ENCODE results near the gene IL23A. TPM values are rescaled to one million over a fixed set of nuclear protein-coding genes. Genes with fewer than 3 reads are reported as not detected.

The IL23A gene
- total and polyA plus RNA-seq, 10 of the 15 experiments (the other 5 are each of a cell fraction or from before 2014, with no cell fraction given) = 3.3 to 11.1 (median 5.2) TPM

DNA sequence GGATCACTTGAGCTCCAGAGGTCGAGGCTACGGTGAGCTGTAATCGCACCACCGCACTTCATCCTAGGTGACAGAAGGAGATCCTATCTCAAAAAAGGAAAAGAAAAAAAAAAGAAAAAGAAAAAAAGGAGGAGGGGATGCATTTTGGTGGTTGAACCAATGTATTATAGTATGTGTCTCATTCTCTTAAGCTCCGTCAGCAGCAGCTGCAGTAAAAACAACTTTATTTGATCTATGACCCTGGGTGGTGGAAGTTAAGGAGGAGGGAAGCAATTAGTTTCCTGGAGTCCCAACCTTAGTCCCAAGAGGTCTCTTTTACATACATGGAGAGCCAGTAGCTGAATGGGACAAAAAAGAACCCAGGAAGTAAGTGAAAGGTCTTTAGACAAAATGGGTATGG lies 50.7 kb downstream of the IL23A start:
- Histone ChIP-seq H3K36me3 (ENCODE audit: control insufficient read depth in 2 of 2, insufficient read depth in 2 of 2, low read length in 1 of 2) (no peaks in the 10 kb centered on the region), H2AFZ (ENCODE audit: control insufficient read depth, low read depth, low read length) (no peak overlapping the region), H3K9me3 (replicated peaks; ENCODE audit: control insufficient read depth, insufficient read depth, low read length) (no peaks in the 10 kb centered on the region; the same call in 2 of the 3 replicates), H3K9ac (ENCODE audit: control insufficient read depth, insufficient read depth, low read length) (no peak overlapping the region), H3K4me1 (ENCODE audit: control insufficient read depth, insufficient read depth, low read length) (no peaks in the 10 kb centered on the region), H3K27ac (ENCODE audit: control insufficient read depth, insufficient read depth) (no peak overlapping the region), H3K79me2 (ENCODE audit: control insufficient read depth, insufficient read depth, low read length) (no peaks in the 10 kb centered on the region), H3K4me3 (no peak overlapping the region), H3K4me2 (ENCODE audit: control insufficient read depth, insufficient read depth) (no peak overlapping the region), H3K27me3 (replicated peaks in 1 of 2; ENCODE audit: control insufficient read depth in 2 of 2, insufficient read depth in 2 of 2, low read length in 1 of 2) (no peaks in the 10 kb centered on the region), H4K20me1 (ENCODE audit: control insufficient read depth, insufficient read depth) (no peaks in the 10 kb centered on the region)
- no peak for FAIRE-seq
- no peak for TF ChIP-seq TBL1XR1 (IDR thresholded peaks at IDR 0.05; ENCODE audit: low read depth, low read length)
- no peak for TF ChIP-seq SMARCA5 (IDR thresholded peaks at IDR 0.05)
- no peak for TF ChIP-seq NFYB (IDR thresholded peaks at IDR 0.05; ENCODE audit: insufficient read depth, low read depth, low read length)
- TF ChIP-seq ZNF207 (IDR thresholded peaks at IDR 0.05; ENCODE audit: borderline replicate concordance) = no peak
- no peak for TF ChIP-seq GABPA (IDR thresholded peaks at IDR 0.05; ENCODE audit: low read depth)
- TF ChIP-seq, protein P1, sequence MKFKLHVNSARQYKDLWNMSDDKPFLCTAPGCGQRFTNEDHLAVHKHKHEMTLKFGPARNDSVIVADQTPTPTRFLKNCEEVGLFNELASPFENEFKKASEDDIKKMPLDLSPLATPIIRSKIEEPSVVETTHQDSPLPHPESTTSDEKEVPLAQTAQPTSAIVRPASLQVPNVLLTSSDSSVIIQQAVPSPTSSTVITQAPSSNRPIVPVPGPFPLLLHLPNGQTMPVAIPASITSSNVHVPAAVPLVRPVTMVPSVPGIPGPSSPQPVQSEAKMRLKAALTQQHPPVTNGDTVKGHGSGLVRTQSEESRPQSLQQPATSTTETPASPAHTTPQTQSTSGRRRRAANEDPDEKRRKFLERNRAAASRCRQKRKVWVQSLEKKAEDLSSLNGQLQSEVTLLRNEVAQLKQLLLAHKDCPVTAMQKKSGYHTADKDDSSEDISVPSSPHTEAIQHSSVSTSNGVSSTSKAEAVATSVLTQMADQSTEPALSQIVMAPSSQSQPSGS (IDR thresholded peaks at IDR 0.05; ENCODE audit: low read length) = no peak
- CTCF ChIA-PET = interaction anchor here (0.9 kb wide), 1 partner anchor 11 kb away, joined by 3 read pairs; no protein-coding TSS in a partner anchor
- no TSS peak for BruUV-seq (replicated peaks)
- POLR2A ChIA-PET = interaction anchor here (0.6 to 1.2 kb wide), 2 partner anchors 16 to 112 kb away, joined by 3 to 4 read pairs; no protein-coding TSS in a partner anchor
- intact Hi-C loops (cut with micrococcal nuclease; ENCODE audit: unreplicated experiment) (no loop called here), in situ Hi-C loops (cut with MboI) (no loop called here)
- SMC1A ChIA-PET (ENCODE audit: uncharacterized antibody, unreplicated experiment) = interaction anchor here (0.6 to 1.1 kb wide), 3 partner anchors 13 to 48 kb away, joined by 3 to 4 read pairs (median 3); no protein-coding TSS in a partner anchor
- RAD21 ChIA-PET (ENCODE audit: unreplicated experiment) = interaction anchor here (0.8 kb wide), 2 partner anchors 51 to 75 kb away, joined by 3 read pairs; partner anchors contain the start of gene IL23A
- DNase-seq (ENCODE audit: low read depth, low spot score) = no peak
- WGBS (ENCODE audit: insufficient coverage, insufficient replicate concordance, low lambda C conversion rate, missing lambda C conversion rate) = 90% methylated on average over 5 of the region's 5 CpGs
- ATAC-seq = no peak

Small RNA genes within 50 kb of the gene (small RNA-seq; reads per million reads assigned to genes)
- not detected for gene RNU7-40P

Other genes starting within 250 kb of the IL23A start
Only the 7 nearest of the 22 such genes appear.
- 7.9 and 8.1 TPM in 2 replicates for gene ANKRD52, start 80.5 kb upstream of the IL23A start, total RNA-seq (2014; rRNA removed)
- 6.3 and 7.5 TPM in 2 replicates for gene ANKRD52, start 80.5 kb upstream of the IL23A start, total RNA-seq (2014; rRNA removed; fragmentation: Illumina TruSeq; extraction: Trizol)
- gene ANKRD52, start 80.5 kb upstream of the IL23A start, total RNA-seq (2021) = 49.7 and 52.3 TPM in 2 replicates
- 4.7 and 11.7 TPM in 2 replicates for gene ANKRD52, start 80.5 kb upstream of the IL23A start, polyA plus RNA-seq (2011; rRNA removed)
- 17.7 and 24.0 TPM in 2 replicates for gene ANKRD52, start 80.5 kb upstream of the IL23A start, polyA plus RNA-seq (2014; fragmentation: Illumina TruSeq; extraction: Trizol)
- 1 to 10 TPM in 1 of 2 experiments, under 1 TPM in 1; 0.90 to 1.2 TPM for gene ANKRD52, start 80.5 kb upstream of the IL23A start, polyA plus RNA-seq (2014; fragmentation: Nextera tagmentation; extraction: Ambion mirVana)
- gene ANKRD52, start 80.5 kb upstream of the IL23A start, polyA plus RNA-seq (2014; rRNA removed) = 20.6 and 23.9 TPM in 2 replicates
- 10 to 100 TPM; 50.6 to 55.3 TPM for gene ANKRD52, start 80.5 kb upstream of the IL23A start, polyA plus RNA-seq (2016; fragmentation: Nextera tagmentation; extraction: Ambion mirVana)
- gene COQ10A, start 71.9 kb upstream of the IL23A start, total RNA-seq (2014; rRNA removed) = 7.6 and 7.9 TPM in 2 replicates
- gene COQ10A, start 71.9 kb upstream of the IL23A start, total RNA-seq (2014; rRNA removed; fragmentation: Illumina TruSeq; extraction: Trizol) = 4.4 and 5.7 TPM in 2 replicates
- 6.1 and 7.8 TPM in 2 replicates for gene COQ10A, start 71.9 kb upstream of the IL23A start, total RNA-seq (2021)
- gene COQ10A, start 71.9 kb upstream of the IL23A start, polyA plus RNA-seq (2011; rRNA removed) = 19.5 and 20.9 TPM in 2 replicates
- 8.8 and 9.5 TPM in 2 replicates for gene COQ10A, start 71.9 kb upstream of the IL23A start, polyA plus RNA-seq (2014; fragmentation: Illumina TruSeq; extraction: Trizol)
- 1 to 10 TPM; 3.3 to 4.5 TPM for gene COQ10A, start 71.9 kb upstream of the IL23A start, polyA plus RNA-seq (2014; fragmentation: Nextera tagmentation; extraction: Ambion mirVana)
- gene COQ10A, start 71.9 kb upstream of the IL23A start, polyA plus RNA-seq (2014; rRNA removed) = 10.2 and 11.7 TPM in 2 replicates
- gene COQ10A, start 71.9 kb upstream of the IL23A start, polyA plus RNA-seq (2016; fragmentation: Nextera tagmentation; extraction: Ambion mirVana) = 1 to 10 TPM; 4.4 to 6.0 TPM
- 105 and 109 TPM in 2 replicates for gene CS, start 38.6 kb upstream of the IL23A start, total RNA-seq (2014; rRNA removed)
- 111 and 119 TPM in 2 replicates for gene CS, start 38.6 kb upstream of the IL23A start, total RNA-seq (2014; rRNA removed; fragmentation: Illumina TruSeq; extraction: Trizol)
- gene CS, start 38.6 kb upstream of the IL23A start, total RNA-seq (2021) = 276 and 302 TPM in 2 replicates
- 71.2 and 159 TPM in 2 replicates for gene CS, start 38.6 kb upstream of the IL23A start, polyA plus RNA-seq (2011; rRNA removed)
- gene CS, start 38.6 kb upstream of the IL23A start, polyA plus RNA-seq (2014; fragmentation: Illumina TruSeq; extraction: Trizol) = 237 and 305 TPM in 2 replicates
- 100 to 1,000 TPM in 1 of 2 experiments, 10 to 100 TPM in 1; 64.9 to 104 TPM for gene CS, start 38.6 kb upstream of the IL23A start, polyA plus RNA-seq (2014; fragmentation: Nextera tagmentation; extraction: Ambion mirVana)
- 115 and 140 TPM in 2 replicates for gene CS, start 38.6 kb upstream of the IL23A start, polyA plus RNA-seq (2014; rRNA removed)
- gene CS, start 38.6 kb upstream of the IL23A start, polyA plus RNA-seq (2016; fragmentation: Nextera tagmentation; extraction: Ambion mirVana) = 100 to 1,000 TPM; 182 to 196 TPM
- gene CNPY2, start 22.9 kb upstream of the IL23A start, total RNA-seq (2014; rRNA removed) = 68.2 and 70.2 TPM in 2 replicates
- gene CNPY2, start 22.9 kb upstream of the IL23A start, total RNA-seq (2014; rRNA removed; fragmentation: Illumina TruSeq; extraction: Trizol) = 63.9 and 73.6 TPM in 2 replicates
- 75.0 and 93.7 TPM in 2 replicates for gene CNPY2, start 22.9 kb upstream of the IL23A start, total RNA-seq (2021)
- gene CNPY2, start 22.9 kb upstream of the IL23A start, polyA plus RNA-seq (2011; rRNA removed) = 125 and 131 TPM in 2 replicates
- gene CNPY2, start 22.9 kb upstream of the IL23A start, polyA plus RNA-seq (2014; fragmentation: Illumina TruSeq; extraction: Trizol) = 77.7 and 81.8 TPM in 2 replicates
- gene CNPY2, start 22.9 kb upstream of the IL23A start, polyA plus RNA-seq (2014; fragmentation: Nextera tagmentation; extraction: Ambion mirVana) = 10 to 100 TPM; 25.0 to 50.3 TPM
- gene CNPY2, start 22.9 kb upstream of the IL23A start, polyA plus RNA-seq (2014; rRNA removed) = 91.8 and 101 TPM in 2 replicates
- gene CNPY2, start 22.9 kb upstream of the IL23A start, polyA plus RNA-seq (2016; fragmentation: Nextera tagmentation; extraction: Ambion mirVana) = 100 to 1,000 TPM; 264 to 276 TPM
- gene PAN2, start 4.9 kb upstream of the IL23A start, total RNA-seq (2014; rRNA removed) = 33.7 and 36.4 TPM in 2 replicates
- 20.2 and 22.3 TPM in 2 replicates for gene PAN2, start 4.9 kb upstream of the IL23A start, total RNA-seq (2014; rRNA removed; fragmentation: Illumina TruSeq; extraction: Trizol)
- gene PAN2, start 4.9 kb upstream of the IL23A start, total RNA-seq (2021) = 41.2 and 41.7 TPM in 2 replicates
- 61.8 and 64.5 TPM in 2 replicates for gene PAN2, start 4.9 kb upstream of the IL23A start, polyA plus RNA-seq (2011; rRNA removed)
- 37.0 and 46.7 TPM in 2 replicates for gene PAN2, start 4.9 kb upstream of the IL23A start, polyA plus RNA-seq (2014; fragmentation: Illumina TruSeq; extraction: Trizol)
- 10 to 100 TPM; 14.4 to 14.5 TPM for gene PAN2, start 4.9 kb upstream of the IL23A start, polyA plus RNA-seq (2014; fragmentation: Nextera tagmentation; extraction: Ambion mirVana)
- gene PAN2, start 4.9 kb upstream of the IL23A start, polyA plus RNA-seq (2014; rRNA removed) = 41.5 and 42.4 TPM in 2 replicates
- gene PAN2, start 4.9 kb upstream of the IL23A start, polyA plus RNA-seq (2016; fragmentation: Nextera tagmentation; extraction: Ambion mirVana) = 10 to 100 TPM; 25.9 to 33.4 TPM
- 101 and 114 TPM in 2 replicates for gene STAT2, start 21.2 kb downstream of the IL23A start, total RNA-seq (2014; rRNA removed)
- gene STAT2, start 21.2 kb downstream of the IL23A start, total RNA-seq (2014; rRNA removed; fragmentation: Illumina TruSeq; extraction: Trizol) = 66.4 and 69.3 TPM in 2 replicates
- 93.7 and 97.9 TPM in 2 replicates for gene STAT2, start 21.2 kb downstream of the IL23A start, total RNA-seq (2021)
- 91.5 and 106 TPM in 2 replicates for gene STAT2, start 21.2 kb downstream of the IL23A start, polyA plus RNA-seq (2011; rRNA removed)
- 74.9 and 91.9 TPM in 2 replicates for gene STAT2, start 21.2 kb downstream of the IL23A start, polyA plus RNA-seq (2014; fragmentation: Illumina TruSeq; extraction: Trizol)
- gene STAT2, start 21.2 kb downstream of the IL23A start, polyA plus RNA-seq (2014; fragmentation: Nextera tagmentation; extraction: Ambion mirVana) = 10 to 100 TPM; 16.9 to 23.5 TPM
- gene STAT2, start 21.2 kb downstream of the IL23A start, polyA plus RNA-seq (2014; rRNA removed) = 90.4 and 94.4 TPM in 2 replicates
- gene STAT2, start 21.2 kb downstream of the IL23A start, polyA plus RNA-seq (2016; fragmentation: Nextera tagmentation; extraction: Ambion mirVana) = 10 to 100 TPM; 76.5 to 79.2 TPM
- 0.11 TPM in 1 of 2 replicates, not detected in the other for gene APOF, start 24.0 kb downstream of the IL23A start, total RNA-seq (2014; rRNA removed)
- gene APOF, start 24.0 kb downstream of the IL23A start, total RNA-seq (2014; rRNA removed; fragmentation: Illumina TruSeq; extraction: Trizol) = not detected in 2 replicates
- not detected in 2 replicates for gene APOF, start 24.0 kb downstream of the IL23A start, total RNA-seq (2021)
- gene APOF, start 24.0 kb downstream of the IL23A start, polyA plus RNA-seq (2011; rRNA removed) = not detected in 2 replicates
- gene APOF, start 24.0 kb downstream of the IL23A start, polyA plus RNA-seq (2014; fragmentation: Illumina TruSeq; extraction: Trizol) = 0.04 TPM in 1 of 2 replicates, not detected in the other
- gene APOF, start 24.0 kb downstream of the IL23A start, polyA plus RNA-seq (2014; fragmentation: Nextera tagmentation; extraction: Ambion mirVana) = under 1 TPM; 0.13 to 0.19 TPM
- gene APOF, start 24.0 kb downstream of the IL23A start, polyA plus RNA-seq (2014; rRNA removed) = 0.05 TPM in 1 of 2 replicates, not detected in the other
- not detected for gene APOF, start 24.0 kb downstream of the IL23A start, polyA plus RNA-seq (2016; fragmentation: Nextera tagmentation; extraction: Ambion mirVana)